ENCODE results near the gene ME3.

DNA sequence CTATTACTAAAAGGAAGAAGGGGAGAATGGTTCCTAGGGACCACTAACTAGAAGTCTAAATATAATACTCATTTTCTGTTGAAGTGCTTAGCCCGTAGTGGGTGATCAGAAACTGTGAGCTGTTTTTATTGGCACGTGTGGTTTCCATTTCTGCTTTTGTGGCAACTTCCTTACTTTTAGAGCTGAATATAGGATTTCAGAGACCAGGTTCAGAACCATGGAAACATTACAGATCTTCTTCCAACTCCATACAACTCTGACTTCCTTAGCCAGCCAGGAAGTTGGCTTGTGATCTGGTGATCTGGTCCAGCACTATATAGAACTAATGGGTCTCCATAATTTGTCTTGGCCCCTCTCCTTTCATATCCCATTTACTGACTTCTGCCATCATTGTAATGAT lies 2.6 kb upstream of the ME3 start:
- no peak for TF ChIP-seq ZNF274 (IDR thresholded peaks at IDR 0.05; ENCODE audit: low read depth, low read length)
- TF ChIP-seq SUZ12 (IDR thresholded peaks at IDR 0.05; ENCODE audit: extremely low read depth, insufficient read depth, insufficient read length): no peak
